K562 (cell line): ENCODE results near the gene CAPZA3. TPM values are rescaled to one million over a fixed set of nuclear protein-coding genes. Genes with fewer than 3 reads are reported as not detected.
"Not testable (repeated sequence)": the region's sequence is repeated elsewhere in the genome, so short reads cannot be mapped to it uniquely, and the experiment has no call there.

Experiments used
- ATAC-seq: fragments of 200-7000 bp; cut with Tn5 transposase; 3 replicates; pipeline ENCODE4 v1.9.1; 2020; ENCODE audit warnings: moderate library complexity
- BruUV-seq: library from RNA; stranded (reverse); fragments of 400-500 nt; replicated peaks from 2 replicates; lab custom pipeline; 2021; lab: Mats Ljungman, UMichigan
- CTCF ChIA-PET: fragments of 300-600 bp; formaldehyde crosslinking; extraction: SDS; loops from one replicate; lab custom pipeline; 2021; ENCODE audit warnings: low intra/inter-chr PET ratio; lab: Yijun Ruan, JAX
- POLR2A ChIA-PET: fragments of 300-600, 350-650 bp; sonication (Branson Sonifier 250); formaldehyde crosslinking; extraction: SDS; loops from one replicate; lab custom pipeline; 2021; ENCODE audit warnings: antibody characterized with exemption, inconsistent platforms; lab: Yijun Ruan, JAX
- DNase-seq, 4 experiments: peaks; one replicate each; pipeline versions ENCODE4 v3.0.0 to v3.0.0-alpha.2; 2011 to 2018; ENCODE audit warnings: low spot score in 3 of 4, mixed read lengths in 3 of 4; ENCODE audit errors: extremely low read depth in 1 of 4
- FAIRE-seq: peaks from 2 replicates; lab custom pipeline; 2011; peaks lifted over from hg19 to GRCh38; lab: Jason Lieb, UNC
- H2AFZ ChIP-seq: 2 replicates; pipeline ENCODE4 v1.6.0; 2011; ENCODE audit warnings: low read depth, low read length, control low read depth, inconsistent platforms
- H3K27ac ChIP-seq: fragments of 200-600 bp; 3 replicates; pipeline ENCODE4 v1.8.0; 2011; ENCODE audit warnings: low read depth, mild to moderate bottlenecking, control low read depth, inconsistent platforms, low read length, moderate library complexity, mixed read lengths; ENCODE audit errors: extremely low read depth
- H3K27me3 ChIP-seq, 2 experiments: fragments of 300-600 bp in 1 of 2; 2 replicates in 1 of 2; 3 replicates in 1 of 2; pipeline versions ENCODE4 v1.6.0 to v1.8.0; 2011; ENCODE audit warnings: inconsistent platforms in 2 of 2, low read length in 2 of 2, mild to moderate bottlenecking in 1 of 2, mixed read lengths in 1 of 2, moderate library complexity in 1 of 2; ENCODE audit not compliant: control insufficient read depth in 2 of 2, insufficient read depth in 2 of 2
- H3K36me3 ChIP-seq: fragments of 300-600 bp; 3 replicates; pipeline ENCODE4 v1.8.0; 2011; ENCODE audit warnings: mild to moderate bottlenecking, low read length, inconsistent platforms; ENCODE audit not compliant: control insufficient read depth, insufficient read depth
- H3K4me1 ChIP-seq, 2 experiments: fragments of 200-600 bp in 1 of 2; replicated peaks in 1 of 2; 2 replicates in 1 of 2; 3 replicates in 1 of 2; pipeline versions ENCODE4 v1.5.1 to v1.8.0; 2011; ENCODE audit warnings: inconsistent platforms in 2 of 2, low read length in 2 of 2, mild to moderate bottlenecking in 1 of 2, mixed read lengths in 1 of 2, moderate library complexity in 1 of 2; ENCODE audit not compliant: control insufficient read depth in 2 of 2, insufficient read depth in 2 of 2
- H3K4me2 ChIP-seq: 2 replicates; pipeline ENCODE4 v1.6.1; 2011; ENCODE audit warnings: low read length, control low read depth, inconsistent platforms, mixed read lengths; ENCODE audit not compliant: insufficient read depth
- H3K4me3 ChIP-seq: fragments of 200-600 bp; sonication (generic), shearing (Covaris generic); 2 replicates; pipeline ENCODE4 v1.5.1; 2016; ENCODE audit warnings: control low read depth, inconsistent platforms
- H3K79me2 ChIP-seq: fragments of 200-600 bp; 3 replicates; pipeline ENCODE4 v1.8.0; 2011; ENCODE audit warnings: low read length, inconsistent platforms; ENCODE audit not compliant: control insufficient read depth, insufficient read depth
- H3K9ac ChIP-seq, 2 experiments: 2 replicates each; pipeline versions ENCODE4 v1.6.0 to v1.6.1; 2011; ENCODE audit warnings: low read depth in 2 of 2, low read length in 2 of 2, control low read depth in 1 of 2, inconsistent platforms in 1 of 2, mild to moderate bottlenecking in 1 of 2, mixed read lengths in 1 of 2; ENCODE audit not compliant: insufficient read depth in 1 of 2
- H3K9me1 ChIP-seq: one replicate; pipeline ENCODE4 v1.6.0; 2011; ENCODE audit warnings: inconsistent platforms, mild to moderate bottlenecking, low read length, moderate library complexity; ENCODE audit not compliant: control insufficient read depth, insufficient read depth
- H3K9me3 ChIP-seq: replicated peaks from 2 replicates; pipeline ENCODE4 v1.5.1; 2011; ENCODE audit warnings: low read depth, low read length, inconsistent platforms; ENCODE audit not compliant: control insufficient read depth, insufficient read depth
- H4K20me1 ChIP-seq: replicated peaks from 2 replicates; pipeline ENCODE4 v1.6.1; 2011; ENCODE audit warnings: low read length, inconsistent platforms, mixed read lengths; ENCODE audit not compliant: control insufficient read depth, insufficient read depth
- WGBS: fragments of 100-300 bp; shearing (Covaris generic); methylation state at CpG from one replicate; pipeline ENCODE4 v1.1.6; 2016; ENCODE audit warnings: low coverage, mixed read lengths; ENCODE audit not compliant: insufficient coverage; ENCODE audit errors: missing lambda C conversion rate; 5-methylcytosine and 5-hydroxymethylcytosine counted together
- in situ Hi-C: fragments of 300-500 bp; cut with MboI; formaldehyde crosslinking; loops from 4 replicates; pipeline ENCODE4 v1.15.0; 2018; ENCODE audit warnings: inconsistent platforms, mixed read lengths
- intact Hi-C: fragments of 100-400 bp; cut with micrococcal nuclease; formaldehyde crosslinking; loops from 2 replicates; pipeline ENCODE4 v1.14.2; 2022
- polyA plus RNA-seq, 8 experiments: library from polyadenylated mRNA; depleted of rRNA in 4 of 8; stranded (reverse) in 5 of 8; unstranded in 3 of 8; fragments of >200 nt; fragmentation: Nextera tagmentation in 2 of 8; fragmentation: Illumina TruSeq in 1 of 8; extraction: Ambion mirVana in 2 of 8; extraction: Trizol in 1 of 8; gene quantifications; 2 replicates each; pipeline versions ENCODE4 v1.2.1 to v1.2.3, GENCODE V29; 2011 to 2014; ENCODE audit warnings: inconsistent platforms in 1 of 8, missing spikeins in 1 of 8
- total RNA-seq, 7 experiments: library from RNA; depleted of rRNA in 6 of 7; stranded (reverse); fragments of >200 nt in 6 of 7; fragmentation: Illumina TruSeq in 2 of 7; extraction: Trizol in 2 of 7; gene quantifications; 2 replicates each; pipeline versions ENCODE4 v1.2.1 to v1.2.3, GENCODE V29; 2011 to 2021; ENCODE audit warnings: low replicate concordance in 1 of 7

CAPZA3 gene
- total and polyA plus RNA-seq, 9 of the 15 experiments (the other 6 are each of a cell fraction or from before 2014, with no cell fraction given), result not detected

- FAIRE-seq, CTCF ChIA-PET, H3K27ac ChIP-seq, H3K9me1 ChIP-seq, H3K79me2 ChIP-seq, H3K9ac ChIP-seq, H3K4me3 ChIP-seq, H4K20me1 ChIP-seq, H3K36me3 ChIP-seq, H3K9me3 ChIP-seq, H3K27me3 ChIP-seq, BruUV-seq, DNase-seq, POLR2A ChIA-PET, ATAC-seq, intact Hi-C loops, H2AFZ ChIP-seq, in situ Hi-C loops, H3K4me2 ChIP-seq, H3K4me1 ChIP-seq: not testable (repeated sequence)
- 57% methylated on average over 2 of the region's 8 CpGs for WGBS
Observed at GRCh38 chr12:18785465-18785864, 47.5 kb downstream of the CAPZA3 start.

Other genes starting within 250 kb of the CAPZA3 start
- gene PLCZ1, start 107 bp upstream of the CAPZA3 start, total RNA-seq (2014; rRNA removed), result not detected in 2 replicates
- not detected in 2 replicates for gene PLCZ1, start 107 bp upstream of the CAPZA3 start, total RNA-seq (2014; rRNA removed; fragmentation: Illumina TruSeq; extraction: Trizol)
- gene PLCZ1, start 107 bp upstream of the CAPZA3 start, total RNA-seq (2015; rRNA removed; fragmentation: Illumina TruSeq; extraction: Trizol), result not detected in 2 replicates
- not detected in 2 replicates for gene PLCZ1, start 107 bp upstream of the CAPZA3 start, total RNA-seq (2021)
- gene PLCZ1, start 107 bp upstream of the CAPZA3 start, polyA plus RNA-seq (2011; rRNA removed), result not detected in 2 replicates
- gene PLCZ1, start 107 bp upstream of the CAPZA3 start, polyA plus RNA-seq (2014; fragmentation: Illumina TruSeq; extraction: Trizol), result not detected in 2 replicates
- not detected for gene PLCZ1, start 107 bp upstream of the CAPZA3 start, polyA plus RNA-seq (2014; fragmentation: Nextera tagmentation; extraction: Ambion mirVana)
- gene PLCZ1, start 107 bp upstream of the CAPZA3 start, polyA plus RNA-seq (2014; rRNA removed), result not detected in 2 replicates